Stimulated activated CD4-positive, alpha-beta T cell treated with anti-CD3 and anti-CD28 coated beads, Interleukin-15, amount 100 ng/mL, for 48 hours (primary cell): ENCODE data around the gene TSKU.
"Not testable (repeated sequence)": the region's sequence is repeated elsewhere in the genome, so short reads cannot be mapped to it uniquely, and the experiment has no call there.

Experiments used
- DNase-seq, 2 donors: peaks; one replicate each; pipeline ENCODE4 v3.0.0-alpha.2; 2020; ENCODE audit warnings: low read depth in 2 of 2

The TSKU gene

GRCh38 chr11:76824980-76825725 is 42.0 kb downstream of the TSKU start:
- no peak for DNase-seq

DNA sequence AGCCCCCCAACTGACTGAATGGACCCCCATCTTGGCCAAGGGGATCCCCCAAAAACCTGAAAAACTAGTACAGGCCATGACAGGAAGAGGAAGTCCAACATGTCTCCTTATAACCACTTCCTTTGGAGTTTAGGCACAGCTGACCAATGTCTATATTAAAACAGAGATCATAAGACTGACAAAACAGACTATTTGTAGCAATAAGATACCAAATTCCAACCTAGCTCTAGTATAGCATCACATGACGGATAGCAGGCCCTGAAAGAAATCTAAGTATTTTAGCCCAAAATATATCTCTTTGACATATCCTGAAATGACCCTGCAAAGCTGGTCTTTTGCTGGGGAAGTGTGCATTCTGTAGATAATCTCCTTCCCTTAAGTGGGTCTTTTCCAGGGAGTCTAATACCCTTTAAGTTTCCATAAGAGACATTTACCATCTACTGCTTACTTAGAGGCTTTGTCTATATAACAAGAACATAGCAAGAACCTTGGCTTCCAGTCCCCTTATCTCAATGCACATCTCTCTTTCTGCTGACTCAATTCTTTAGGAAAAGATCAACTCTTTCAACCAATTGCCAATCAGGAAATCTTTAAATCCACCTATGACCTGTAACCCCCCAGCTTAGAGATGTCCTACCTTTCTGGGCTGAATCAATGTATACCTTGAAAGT is 42.7 kb downstream of the TSKU start:
- no peak for DNase-seq

- DNase-seq, result not testable (repeated sequence)
Observed at GRCh38 chr11:76826508-76826907, 43.4 kb downstream of the TSKU start.

DNA sequence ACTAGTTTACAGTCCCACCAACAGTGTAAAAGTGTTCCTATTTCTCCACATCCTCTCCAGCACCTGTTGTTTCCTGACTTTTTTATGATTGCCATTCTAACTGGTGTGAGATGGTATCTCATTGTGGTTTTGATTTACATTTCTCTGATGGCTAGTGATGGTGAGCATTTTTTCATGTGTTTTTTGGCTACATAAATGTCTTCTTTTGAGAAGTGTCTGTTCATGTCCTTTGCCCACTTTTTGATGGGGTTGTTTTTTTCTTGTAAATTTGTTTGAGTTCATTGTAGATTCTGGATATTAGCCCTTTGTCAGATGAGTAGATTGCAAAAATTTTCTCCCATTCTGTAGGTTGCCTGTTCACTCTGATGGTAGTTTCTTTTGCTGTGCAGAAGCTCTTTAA is 43.8 kb downstream of the TSKU start:
- DNase-seq, result not testable (repeated sequence)

GRCh38 chr11:76830639-76831327 is 47.6 kb downstream of the TSKU start:
- no peak for DNase-seq

DNA sequence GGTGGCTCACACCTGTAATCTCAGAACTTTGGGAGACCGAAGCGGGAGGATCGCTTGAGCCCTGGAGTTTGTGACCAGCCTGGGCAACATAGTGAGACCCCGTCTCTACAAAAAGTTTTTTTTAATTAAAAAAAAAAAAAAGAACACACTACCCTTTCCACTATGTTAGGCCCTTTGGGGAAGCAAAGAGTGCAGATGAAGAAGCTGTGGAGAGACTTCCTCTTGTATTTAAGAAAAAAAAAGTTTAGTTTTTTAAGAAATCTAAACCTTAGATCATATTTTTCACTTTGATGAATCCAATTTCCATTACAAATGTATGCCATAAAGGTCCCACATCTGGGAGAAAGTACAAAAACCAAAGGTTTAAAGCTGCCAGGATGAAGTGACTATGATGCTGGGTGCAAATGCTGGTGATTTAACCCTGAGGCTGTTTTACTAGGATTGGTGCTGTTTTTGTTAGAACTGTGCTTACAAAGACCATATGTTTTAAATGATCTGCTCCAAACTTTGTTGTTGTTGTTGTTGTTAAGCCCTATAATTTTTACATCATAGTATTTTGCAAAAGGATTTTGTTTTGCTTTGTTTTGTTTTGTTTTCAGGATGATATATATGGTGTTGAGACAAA is 48.6 kb downstream of the TSKU start:
- DNase-seq, result no peak

GRCh38 chr11:76832361-76832760 is 49.2 kb downstream of the TSKU start:
- DNase-seq, result no peak

DNA sequence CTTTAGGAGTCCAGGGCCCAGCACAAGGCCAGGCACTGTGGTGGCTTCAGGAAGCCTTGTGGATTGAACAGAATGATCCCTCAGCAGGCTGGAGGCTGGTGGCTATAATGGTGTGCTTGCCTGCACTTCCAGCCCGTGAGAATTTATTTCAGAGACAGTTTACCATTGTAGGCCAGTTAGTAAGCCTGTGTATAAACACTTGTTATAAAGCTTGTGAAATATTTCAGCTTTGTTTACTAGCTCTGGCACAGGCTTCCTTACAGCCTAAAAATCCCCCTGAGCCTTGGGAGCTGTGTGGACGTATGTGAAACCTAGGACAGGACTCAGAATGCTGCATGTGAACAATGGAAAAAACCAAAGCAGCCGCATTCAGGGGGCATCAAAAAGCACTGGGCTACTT is 51.0 kb downstream of the TSKU start:
- DNase-seq, result no peak

- DNase-seq, result no peak
Observed at GRCh38 chr11:76835036-76835435, 51.9 kb downstream of the TSKU start.

DNA sequence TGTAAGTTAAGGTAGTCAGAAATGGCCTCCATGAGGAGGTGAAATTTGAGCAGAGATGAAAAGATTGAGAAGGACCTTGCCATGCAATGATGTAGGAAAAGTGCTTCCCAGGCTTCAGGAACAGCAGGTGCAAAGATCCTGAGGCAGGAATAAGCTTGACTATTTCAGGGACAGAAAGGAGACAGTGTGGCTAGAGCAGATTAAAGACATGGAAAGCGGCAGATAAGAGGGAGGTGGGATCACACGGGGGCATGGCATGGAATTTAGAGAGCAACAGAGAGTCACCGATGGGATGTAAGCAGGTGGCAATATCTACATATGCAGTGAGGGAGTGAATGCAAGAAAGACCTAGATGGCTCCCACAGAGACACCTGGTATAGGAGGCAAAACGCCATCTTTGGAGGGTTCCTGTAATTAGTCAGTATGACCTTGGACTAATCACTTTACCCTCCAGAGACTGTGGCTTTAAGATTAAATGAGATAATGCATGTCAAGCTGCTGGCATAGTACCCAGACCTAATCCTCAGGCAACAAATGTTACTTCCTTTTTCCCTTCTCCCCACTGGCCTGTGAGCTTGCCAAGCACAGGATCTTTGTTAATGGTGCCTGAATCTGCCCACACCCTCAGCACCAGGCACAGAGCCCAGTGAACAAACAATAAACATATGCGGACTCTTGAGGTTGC is 52.9 kb downstream of the TSKU start:
- DNase-seq, result no peak

DNA sequence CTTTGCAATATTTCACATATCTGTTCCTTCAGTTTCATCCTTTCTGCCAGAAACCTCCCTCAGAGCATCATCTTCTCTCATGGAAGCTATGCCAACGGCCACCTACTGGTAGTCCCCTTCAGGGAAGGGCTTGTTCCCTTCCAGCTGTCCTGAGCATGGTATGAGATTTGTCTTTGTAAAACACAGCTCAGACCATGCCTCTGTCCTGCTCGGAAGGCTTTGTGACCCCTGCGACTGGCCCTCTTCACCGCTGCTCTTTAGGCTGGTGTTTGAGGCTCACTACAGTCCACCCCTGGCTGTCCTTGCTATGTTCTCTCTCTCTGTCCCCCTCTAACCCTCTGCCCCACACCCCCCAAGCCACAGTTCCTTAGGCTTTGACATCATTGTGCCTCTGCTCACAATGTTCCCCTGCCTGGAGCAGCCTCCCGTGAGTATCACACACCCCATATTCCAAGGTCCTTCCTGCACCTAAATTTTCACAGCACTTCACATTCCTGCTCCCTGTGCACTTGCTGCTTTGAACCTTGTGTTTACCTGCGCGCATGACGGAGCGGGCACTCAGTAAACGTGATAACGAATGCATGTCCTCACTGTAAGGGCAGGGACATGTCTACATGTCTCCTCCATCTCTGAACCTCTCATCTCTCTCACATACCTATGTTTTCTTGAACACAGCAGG is 53.6 kb downstream of the TSKU start:
- DNase-seq, result no peak

DNA sequence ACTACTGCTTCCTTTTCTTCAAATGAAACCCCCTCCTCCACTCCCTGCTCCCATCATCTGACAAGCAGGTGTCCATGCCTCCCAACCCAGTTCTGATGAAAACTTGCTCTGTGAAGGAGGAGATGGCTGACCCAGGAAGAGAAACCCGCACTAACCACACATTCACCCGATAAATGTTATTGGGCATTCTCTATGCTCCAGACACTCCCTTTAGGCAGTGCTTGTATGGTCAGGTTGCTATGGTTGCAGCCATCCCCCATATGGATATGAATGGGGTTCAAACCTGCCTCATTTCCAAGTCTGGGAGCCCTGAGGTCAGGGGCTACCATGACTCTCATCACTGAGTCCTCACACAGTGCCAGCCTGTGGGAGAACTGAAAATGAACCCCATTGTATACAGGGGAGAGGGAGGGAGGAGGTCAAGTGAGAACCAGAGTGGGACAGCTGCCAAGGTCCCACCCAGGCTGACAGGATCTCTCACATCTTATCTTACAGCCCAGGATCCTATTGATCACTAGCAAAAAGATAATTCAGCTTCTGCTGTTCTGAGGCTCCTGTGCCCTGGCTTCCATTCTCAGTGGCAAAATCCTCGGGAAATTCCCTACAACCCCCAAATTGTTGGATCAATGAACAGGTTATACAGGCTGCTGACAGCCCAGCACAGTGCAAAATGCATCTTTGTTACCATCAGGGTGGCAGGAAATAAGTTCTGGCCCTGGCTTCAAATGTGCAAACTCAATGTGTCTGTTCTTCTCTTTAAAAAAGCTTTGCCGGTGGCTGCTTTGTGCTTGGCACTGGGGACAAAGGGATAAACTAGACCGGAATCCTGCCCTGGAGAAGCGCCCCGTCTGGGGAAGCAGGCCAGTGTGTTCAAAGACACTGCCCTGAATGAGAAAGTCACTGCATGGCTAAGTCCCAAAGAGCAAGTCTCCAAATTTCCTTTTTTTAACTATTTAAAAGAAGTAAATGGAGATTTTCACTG is 54.8 kb downstream of the TSKU start:
- DNase-seq, result no peak

- DNase-seq, result no peak
Observed at GRCh38 chr11:76838678-76839068, 55.5 kb downstream of the TSKU start.

- no peak for DNase-seq
Observed at GRCh38 chr11:76839311-76839710, 56.2 kb downstream of the TSKU start.

- DNase-seq, result no peak
Observed at GRCh38 chr11:76841923-76842452, 58.8 kb downstream of the TSKU start.

- no peak for DNase-seq
Observed at GRCh38 chr11:76843907-76844306, 60.8 kb downstream of the TSKU start.

DNA sequence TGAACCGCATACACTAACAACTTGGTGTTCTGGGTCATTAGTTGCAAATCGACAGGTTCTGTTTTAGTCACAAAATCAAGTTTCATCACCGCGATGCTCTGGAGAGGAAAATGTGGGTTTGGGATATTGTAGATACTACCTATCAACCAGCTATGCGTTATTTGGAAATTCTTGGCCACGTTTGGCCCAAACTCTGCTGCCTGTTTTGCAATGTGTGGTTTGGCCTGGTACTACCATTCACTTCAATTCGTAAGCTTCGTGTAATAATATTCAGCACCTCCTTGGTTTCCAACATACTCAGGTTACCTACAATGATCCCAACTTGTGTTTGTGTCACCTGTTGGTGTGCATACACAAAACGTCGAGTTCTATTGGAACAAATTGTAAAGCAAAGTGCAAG is 61.4 kb downstream of the TSKU start:
- DNase-seq, result no peak

DNA sequence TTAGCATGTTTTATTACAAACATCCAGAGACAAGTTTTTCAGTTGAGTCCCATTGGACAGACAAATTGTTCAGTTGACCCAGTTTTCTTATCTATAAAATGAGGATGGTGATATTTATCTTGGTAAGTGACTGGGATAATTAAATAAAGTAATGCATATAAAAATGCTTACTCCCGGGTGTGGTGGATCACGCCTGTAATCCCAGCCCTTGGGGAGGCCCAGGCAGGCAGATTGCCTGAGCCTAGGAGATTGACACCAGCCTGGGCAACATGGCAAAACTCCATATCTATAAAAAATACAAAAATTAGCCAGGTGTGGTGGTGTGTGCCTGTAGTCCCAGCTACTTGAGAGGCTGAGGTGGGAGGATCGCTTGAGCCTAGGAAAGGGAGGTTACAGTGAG is 61.9 kb downstream of the TSKU start:
- no peak for DNase-seq

GRCh38 chr11:76846441-76846840 is 63.3 kb downstream of the TSKU start:
- no peak for DNase-seq
